ENCODE data around the gene GRID2. TPM values are rescaled to one million over a fixed set of nuclear protein-coding genes. Genes with fewer than 3 reads are reported as not detected.

The GRID2 gene
- polyA plus RNA-seq, 1 donor from 2014 or later: 14.9 TPM

DNA sequence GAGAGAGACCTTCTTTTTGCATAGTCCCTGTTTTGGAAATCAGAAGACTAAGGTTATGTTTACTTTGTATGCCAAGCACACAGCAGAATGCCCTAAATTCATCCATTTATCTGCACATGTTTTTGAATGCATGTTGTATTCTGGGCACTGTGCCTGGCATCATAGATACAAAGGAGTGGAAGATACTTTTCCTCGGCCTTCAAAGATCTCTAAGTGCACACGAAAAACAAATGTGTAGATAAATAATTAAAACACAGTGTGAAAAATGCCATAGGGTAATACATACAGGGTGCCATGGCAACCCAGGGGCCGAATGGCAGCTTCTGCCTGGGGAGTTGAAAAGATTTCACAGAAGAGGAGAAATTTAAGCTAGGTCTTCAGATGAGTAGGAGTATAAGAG, 1134.2 kb downstream of the GRID2 start:
- Histone ChIP-seq H3F3A (ENCODE audit: insufficient read depth, low read length, poor library complexity, severe bottlenecking) (no peaks in the 10 kb centered on the region), H3K27me3 (ENCODE audit: insufficient read depth, low read depth, low read length) (no peaks in the 10 kb centered on the region), H3K9me2 (ENCODE audit: insufficient read depth, low read length) (no peaks in the 10 kb centered on the region), H4K20me1 (ENCODE audit: insufficient read depth) (no peaks in the 10 kb centered on the region), H3K27ac (ENCODE audit: low read length) (no peak overlapping the region), H3K9ac (ENCODE audit: low read length) (no peak overlapping the region), H2AFZ (ENCODE audit: low read depth, low read length) (no peak overlapping the region), H3K4me2 (ENCODE audit: low read length) (no peak overlapping the region), H3K4me3 (ENCODE audit: low read length) (no peak overlapping the region), H3K79me2 (replicated peaks; ENCODE audit: insufficient read depth, low read length) (no peaks in the 10 kb centered on the region), H3K9me3 (ENCODE audit: low read length) (no peaks in the 10 kb centered on the region), H3K36me3 (ENCODE audit: insufficient read depth, low read length) (no peaks in the 10 kb centered on the region)
- TF ChIP-seq REST (IDR thresholded peaks at IDR 0.05; ENCODE audit: borderline replicate concordance) (no peak), RAD21 (conservative IDR thresholded peaks at IDR 0.05) (no peak), EP300 (conservative IDR thresholded peaks at IDR 0.05; ENCODE audit: poor library complexity, severe bottlenecking) (no peak), EZH2 (IDR thresholded peaks at IDR 0.05; ENCODE audit: borderline replicate concordance, insufficient read depth, low read length, poor library complexity, severe bottlenecking) (no peak), TAF1 (IDR thresholded peaks at IDR 0.05; ENCODE audit: low read depth) (no peak), POLR2AphosphoS5 (IDR thresholded peaks at IDR 0.05) (no peak), MXI1 (conservative IDR thresholded peaks at IDR 0.05; ENCODE audit: poor library complexity, severe bottlenecking) (no peak), SMC3 (conservative IDR thresholded peaks at IDR 0.05; ENCODE audit: poor library complexity) (no peak)
- TF ChIP-seq, protein P1, sequence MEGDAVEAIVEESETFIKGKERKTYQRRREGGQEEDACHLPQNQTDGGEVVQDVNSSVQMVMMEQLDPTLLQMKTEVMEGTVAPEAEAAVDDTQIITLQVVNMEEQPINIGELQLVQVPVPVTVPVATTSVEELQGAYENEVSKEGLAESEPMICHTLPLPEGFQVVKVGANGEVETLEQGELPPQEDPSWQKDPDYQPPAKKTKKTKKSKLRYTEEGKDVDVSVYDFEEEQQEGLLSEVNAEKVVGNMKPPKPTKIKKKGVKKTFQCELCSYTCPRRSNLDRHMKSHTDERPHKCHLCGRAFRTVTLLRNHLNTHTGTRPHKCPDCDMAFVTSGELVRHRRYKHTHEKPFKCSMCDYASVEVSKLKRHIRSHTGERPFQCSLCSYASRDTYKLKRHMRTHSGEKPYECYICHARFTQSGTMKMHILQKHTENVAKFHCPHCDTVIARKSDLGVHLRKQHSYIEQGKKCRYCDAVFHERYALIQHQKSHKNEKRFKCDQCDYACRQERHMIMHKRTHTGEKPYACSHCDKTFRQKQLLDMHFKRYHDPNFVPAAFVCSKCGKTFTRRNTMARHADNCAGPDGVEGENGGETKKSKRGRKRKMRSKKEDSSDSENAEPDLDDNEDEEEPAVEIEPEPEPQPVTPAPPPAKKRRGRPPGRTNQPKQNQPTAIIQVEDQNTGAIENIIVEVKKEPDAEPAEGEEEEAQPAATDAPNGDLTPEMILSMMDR (IDR thresholded peaks at IDR 0.05; ENCODE audit: poor library complexity, severe bottlenecking): no peak

DNA sequence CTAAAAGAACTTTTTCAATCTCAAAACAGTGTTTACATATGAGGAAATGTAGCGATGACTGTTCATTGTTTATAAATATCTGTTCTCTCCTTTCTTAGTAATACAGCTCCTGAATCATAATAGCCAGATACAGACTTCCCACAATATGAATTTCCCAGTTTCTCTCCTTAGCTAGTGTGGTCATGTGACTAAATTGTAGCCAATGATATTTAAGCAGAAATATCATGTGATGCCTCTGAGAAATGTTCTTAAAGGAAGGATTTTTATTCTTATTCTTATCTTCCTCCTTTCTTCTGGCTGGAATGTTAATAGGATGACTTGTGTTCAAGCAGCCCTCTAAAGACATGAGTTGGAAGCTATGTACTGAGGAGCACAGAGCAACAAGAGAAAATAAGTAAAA, 1141.1 kb downstream of the GRID2 start:
- H3K9ac ChIP-seq (ENCODE audit: low read length): no peak overlapping the region
- H3K4me3 ChIP-seq (ENCODE audit: low read length): no peak overlapping the region
- H4K20me1 ChIP-seq (ENCODE audit: insufficient read depth): no peaks in the 10 kb centered on the region
- H3F3A ChIP-seq (ENCODE audit: insufficient read depth, low read length, poor library complexity, severe bottlenecking): no peaks in the 10 kb centered on the region
- H3K9me3 ChIP-seq (ENCODE audit: low read length): no peaks in the 10 kb centered on the region
- no peaks in the 10 kb centered on the region for H3K27me3 ChIP-seq (ENCODE audit: insufficient read depth, low read depth, low read length)
- no peak overlapping the region for H2AFZ ChIP-seq (ENCODE audit: low read depth, low read length)
- H3K27ac ChIP-seq (ENCODE audit: low read length): no peak overlapping the region
- no peaks in the 10 kb centered on the region for H3K79me2 ChIP-seq (replicated peaks; ENCODE audit: insufficient read depth, low read length)
- H3K9me2 ChIP-seq (ENCODE audit: insufficient read depth, low read length): no peaks in the 10 kb centered on the region
- no peak for TF ChIP-seq MXI1 (conservative IDR thresholded peaks at IDR 0.05; ENCODE audit: poor library complexity, severe bottlenecking)
- TF ChIP-seq, protein P1 (IDR thresholded peaks at IDR 0.05; ENCODE audit: poor library complexity, severe bottlenecking): no peak
- no peak for TF ChIP-seq EZH2 (IDR thresholded peaks at IDR 0.05; ENCODE audit: borderline replicate concordance, insufficient read depth, low read length, poor library complexity, severe bottlenecking)
- no peak for TF ChIP-seq POLR2AphosphoS5 (IDR thresholded peaks at IDR 0.05)
- TF ChIP-seq REST (IDR thresholded peaks at IDR 0.05; ENCODE audit: borderline replicate concordance): no peak
- H3K36me3 ChIP-seq (ENCODE audit: insufficient read depth, low read length): no peaks in the 10 kb centered on the region
- H3K4me2 ChIP-seq (ENCODE audit: low read length): no peak overlapping the region

Measured in neural cell (in vitro differentiated cells).